Measurements from ENCODE around the gene SMTNL1.

The SMTNL1 gene

GRCh38 chr11:57536947-57537619 is at the start of gene SMTNL1:
Gene SMTNL1 (plus strand): TSS chr11:57537595. CDS start chr11:57542643, 5,048 bp downstream.
- DNase-seq = no peak

DNA sequence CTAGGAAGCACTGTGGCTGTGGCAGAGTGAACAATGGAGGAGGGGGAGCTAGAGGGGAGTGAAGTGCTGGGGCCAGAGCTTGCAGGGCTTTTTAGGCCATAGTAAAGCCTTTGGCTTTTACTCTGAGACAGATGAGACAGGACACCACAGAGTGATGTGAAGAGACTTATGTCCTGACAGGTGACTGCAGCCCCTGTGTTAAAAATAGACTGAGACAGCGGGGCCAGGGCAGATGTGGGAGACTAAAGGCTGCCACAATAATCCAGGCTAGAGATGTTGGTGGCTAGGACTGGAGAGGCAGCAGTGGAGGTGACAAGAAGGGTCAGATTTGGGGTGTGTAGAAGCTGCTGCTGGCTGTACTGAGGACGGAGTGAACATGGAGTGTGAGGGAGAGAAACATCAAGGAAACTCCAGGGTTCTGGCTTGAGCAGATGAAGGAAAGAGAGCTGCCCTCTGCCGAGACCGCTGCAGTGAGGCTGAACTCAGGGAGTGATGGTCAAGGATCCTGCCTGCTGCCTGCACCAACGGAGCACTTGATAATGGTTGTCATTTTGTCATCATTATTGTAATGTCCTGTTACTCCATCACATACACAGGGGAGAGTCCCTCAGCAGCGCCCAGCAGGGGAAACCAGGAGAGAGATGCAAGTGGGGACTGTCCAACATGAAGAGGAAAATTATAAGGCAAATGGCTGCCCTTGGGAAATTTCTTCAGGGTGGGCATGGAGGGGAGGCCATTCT is 49.3 kb upstream of the SMTNL1 start:
- no peak for DNase-seq

DNA sequence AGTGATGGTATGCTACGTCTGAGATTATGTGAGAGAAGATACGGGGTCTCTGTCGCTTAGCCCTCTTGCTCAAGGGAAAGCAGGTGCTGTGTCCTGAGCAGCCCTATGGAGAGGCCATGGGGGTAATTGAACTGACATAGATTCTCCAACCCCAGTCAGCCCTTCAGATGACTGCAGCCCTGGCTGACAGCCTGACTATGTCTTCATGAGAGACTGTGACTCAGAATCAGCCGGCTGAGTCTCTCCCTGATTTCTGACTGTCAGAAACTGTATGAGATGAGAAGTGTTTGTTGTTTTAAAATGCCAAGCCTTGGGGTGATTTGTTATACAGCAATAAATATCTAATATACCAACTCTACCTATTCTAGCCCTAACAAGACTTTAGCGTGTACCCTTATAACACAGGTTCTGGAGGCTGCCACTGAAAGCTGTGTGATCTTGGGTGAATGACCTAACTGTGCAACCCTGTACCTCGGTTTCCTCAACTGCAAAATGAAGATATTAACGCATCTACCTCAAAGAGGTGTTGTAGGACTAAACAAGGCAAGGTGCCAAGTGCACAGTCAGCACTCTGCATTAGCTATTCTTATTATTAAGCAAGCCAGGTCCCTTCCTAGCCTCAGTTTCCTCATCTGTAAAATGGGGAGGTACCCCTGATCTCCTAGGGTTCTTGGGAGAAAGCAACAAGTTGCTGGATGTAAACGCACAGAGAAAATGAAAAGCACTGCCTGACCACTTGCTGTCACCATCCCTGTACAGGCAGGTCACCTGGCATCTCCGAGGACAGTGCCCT is 46.7 kb upstream of the SMTNL1 start:
- no peak for DNase-seq

- peak; percentile 13 to 33 (median 16) for DNase-seq
These were observed 45.9 kb upstream of the SMTNL1 start for GRCh38 chr11:57491371-57492061.

DNA sequence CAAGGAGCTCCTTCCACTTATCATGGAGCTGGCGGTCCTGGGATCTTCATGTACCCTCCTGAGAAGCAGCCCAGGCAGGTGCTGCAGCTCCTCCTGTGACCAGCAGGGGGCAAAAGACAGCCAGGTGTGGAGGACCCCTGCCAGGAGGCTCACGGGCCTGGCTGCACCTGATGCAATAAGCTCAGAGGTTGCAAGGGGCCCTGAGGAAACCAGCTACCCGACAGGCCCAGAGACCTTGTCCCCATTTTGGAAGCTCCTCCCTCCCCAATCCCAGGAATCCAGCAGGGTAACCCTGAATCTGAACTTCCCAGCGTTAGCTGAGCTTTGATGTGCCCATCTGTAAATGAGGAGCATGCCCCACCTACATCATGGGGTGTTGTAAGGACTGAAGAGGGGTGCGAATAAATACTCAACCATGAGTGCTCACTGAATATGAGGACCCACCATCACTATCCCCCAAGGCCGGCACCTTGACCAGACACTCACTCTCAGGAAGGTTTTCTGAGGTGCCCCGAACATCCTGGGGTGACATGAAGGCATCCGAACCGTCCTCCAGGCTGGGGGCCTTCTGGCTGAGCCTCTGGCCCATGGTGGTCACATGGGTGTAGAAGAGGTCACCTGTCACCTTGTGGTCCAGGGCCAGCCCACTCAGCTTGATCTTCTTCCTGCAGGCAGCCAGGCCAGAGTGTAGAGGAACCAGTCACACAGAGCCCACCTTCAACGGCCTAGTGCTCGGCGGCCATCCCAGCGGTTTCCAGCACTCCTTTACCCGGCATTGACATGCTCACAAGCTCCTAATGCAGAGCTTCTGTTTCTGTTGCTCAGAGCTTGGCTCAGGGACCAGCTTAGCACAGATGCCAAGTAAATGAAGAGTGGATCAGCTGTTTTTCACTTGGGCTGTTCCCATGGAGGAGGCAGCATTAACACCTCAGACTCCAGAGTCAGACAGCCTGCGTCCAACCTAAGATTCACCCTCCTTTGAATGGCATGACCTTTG is 43.6 kb upstream of the SMTNL1 start:
- peak; percentile 52 to 65 (median 60) for DNase-seq

- no peak for DNase-seq
These were observed 41.1 kb upstream of the SMTNL1 start for GRCh38 chr11:57496109-57496820.

GRCh38 chr11:57497303-57498247 is 39.8 kb upstream of the SMTNL1 start:
- DNase-seq = no peak

DNA sequence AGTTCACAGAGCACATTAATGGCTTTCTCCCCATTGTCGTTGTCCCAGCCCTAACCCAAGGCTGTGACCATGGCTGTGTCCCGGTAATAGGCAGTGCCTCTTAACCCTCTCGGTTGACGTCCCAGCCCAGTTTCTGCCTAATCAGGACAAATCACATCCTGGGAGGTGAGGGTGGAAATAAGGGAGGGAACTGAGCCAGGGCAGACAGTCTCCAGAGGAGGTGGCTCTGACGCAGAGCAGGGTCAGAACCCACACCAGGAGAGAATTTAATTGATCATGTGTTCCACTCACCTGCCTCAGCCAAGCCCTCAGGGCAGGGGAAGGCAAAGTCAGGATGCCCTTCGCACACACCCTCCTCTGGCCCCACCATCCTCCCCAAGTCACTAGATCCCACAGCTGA is 38.9 kb upstream of the SMTNL1 start:
- no peak for DNase-seq

- DNase-seq = no peak
These were observed 37.9 kb upstream of the SMTNL1 start for GRCh38 chr11:57499413-57499982.

DNA sequence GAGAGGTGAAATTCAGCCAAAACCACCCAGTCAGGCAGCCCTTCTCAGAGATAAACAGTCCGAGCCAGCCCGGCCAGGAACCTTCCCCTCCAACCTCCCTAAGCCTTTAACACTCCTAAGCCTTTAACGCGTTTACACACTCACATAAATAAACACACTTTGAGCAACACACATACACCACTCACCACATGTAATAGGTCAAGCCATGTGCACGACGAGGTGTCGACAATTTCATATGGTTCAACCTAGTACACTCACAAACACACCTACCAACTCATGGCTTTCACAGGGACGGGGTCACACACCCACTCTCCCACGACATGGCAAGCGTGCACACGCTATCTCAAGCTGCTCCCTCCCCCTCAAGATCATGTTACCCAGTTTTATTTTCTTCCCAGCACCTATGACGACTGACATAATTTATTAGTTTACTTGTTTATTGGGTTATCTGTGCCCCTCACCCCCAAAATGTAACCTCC is 37.4 kb upstream of the SMTNL1 start:
- no peak for DNase-seq

DNA sequence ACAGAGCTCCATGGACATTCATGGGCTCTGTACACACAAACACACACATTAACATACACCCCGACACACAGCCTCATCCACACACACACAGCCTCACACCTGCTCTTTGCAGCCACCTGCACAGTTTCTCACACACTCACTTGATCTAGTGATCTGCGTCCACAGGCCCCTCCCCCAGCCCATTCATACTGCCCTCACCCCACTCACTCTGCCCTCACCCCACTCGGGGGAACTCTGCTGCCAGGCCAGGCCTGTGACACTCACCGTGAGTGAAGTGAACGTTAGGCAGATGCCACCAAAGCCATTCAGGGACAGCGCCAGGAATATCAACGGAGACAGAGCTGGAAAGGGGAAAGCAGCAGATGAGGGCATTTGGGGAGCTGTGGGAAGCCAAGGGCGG is 36.9 kb upstream of the SMTNL1 start:
- no peak for DNase-seq

DNA sequence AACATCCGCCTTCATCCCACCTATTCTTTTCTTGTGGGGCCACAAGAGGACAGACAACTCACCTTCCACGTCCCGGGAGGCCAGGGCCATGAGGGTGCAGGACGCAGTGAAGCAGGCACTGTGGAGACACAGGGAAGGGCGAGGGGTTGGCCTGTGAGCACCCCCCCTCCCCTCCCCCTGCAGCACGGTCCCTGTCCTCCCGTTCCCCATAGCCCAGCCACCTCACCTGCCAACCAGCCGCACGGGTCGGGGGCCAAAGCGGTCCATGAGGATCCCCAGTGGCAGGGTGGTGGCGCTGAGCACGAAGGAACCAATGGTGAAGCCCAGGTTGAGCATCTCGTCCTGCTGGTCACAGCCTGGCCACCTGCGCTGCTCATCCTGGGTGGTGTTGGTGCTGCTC is 36.5 kb upstream of the SMTNL1 start:
- DNase-seq = no peak

DNA sequence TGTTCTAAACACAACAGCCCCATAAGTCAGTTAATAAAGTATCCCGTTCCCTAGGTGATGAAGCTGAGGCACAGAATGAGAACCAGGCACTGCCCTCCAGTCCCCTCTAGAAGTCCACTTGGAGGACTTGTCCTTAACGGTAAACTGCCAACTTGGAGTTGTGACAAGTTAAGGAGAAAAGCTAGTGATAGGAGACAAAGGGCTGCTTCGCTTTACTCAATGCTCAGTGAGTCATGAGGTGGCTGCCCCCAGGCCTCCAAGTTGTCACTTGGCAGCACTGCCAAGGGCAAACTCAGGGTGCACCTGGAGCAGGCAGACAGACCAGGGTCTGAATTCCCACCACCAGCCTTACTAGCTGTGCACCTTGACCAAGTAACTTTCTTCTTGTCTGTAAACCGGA is 35.4 kb upstream of the SMTNL1 start:
- no peak for DNase-seq

DNA sequence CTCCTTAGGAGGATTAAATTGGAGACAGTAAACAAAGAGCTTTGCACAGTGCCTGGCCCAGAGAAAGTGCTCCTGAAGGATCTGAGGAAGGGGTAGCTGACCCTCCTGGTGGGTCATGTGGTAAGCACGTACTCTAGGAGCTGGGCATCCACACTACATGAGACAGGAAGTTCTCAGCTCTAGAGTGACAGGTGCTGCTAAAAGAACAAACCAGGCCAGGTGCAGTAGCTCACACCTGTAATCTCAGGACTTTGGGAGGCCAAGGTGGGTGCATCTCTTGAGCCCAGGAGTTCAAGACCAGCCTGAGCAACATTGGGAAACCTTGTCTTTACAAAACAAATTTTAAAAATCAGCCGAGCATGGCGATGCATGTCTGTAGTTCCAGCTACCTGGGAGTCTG is 35.0 kb upstream of the SMTNL1 start:
- no peak for DNase-seq

- DNase-seq = no peak
These were observed 34.5 kb upstream of the SMTNL1 start for GRCh38 chr11:57502870-57503269.

DNA sequence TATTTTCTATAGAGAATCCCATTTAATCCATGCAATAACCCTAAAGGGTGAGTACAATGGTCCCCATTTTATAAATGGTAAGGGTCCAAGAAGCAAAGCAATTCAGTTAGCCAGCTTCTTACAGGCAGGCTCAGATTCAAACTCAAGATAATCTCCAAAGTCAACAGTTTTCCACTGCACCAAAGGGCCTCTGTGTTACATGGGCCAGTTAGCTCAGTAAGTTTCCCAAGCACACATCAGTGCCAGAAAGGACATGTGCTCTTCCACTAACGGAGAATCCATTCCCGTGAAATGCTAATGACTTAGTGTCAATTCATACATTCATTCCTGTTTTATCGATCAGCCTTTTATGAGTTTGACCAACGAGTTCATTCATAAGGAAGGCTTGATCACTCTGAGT is 32.9 kb upstream of the SMTNL1 start:
- no peak for DNase-seq

DNA sequence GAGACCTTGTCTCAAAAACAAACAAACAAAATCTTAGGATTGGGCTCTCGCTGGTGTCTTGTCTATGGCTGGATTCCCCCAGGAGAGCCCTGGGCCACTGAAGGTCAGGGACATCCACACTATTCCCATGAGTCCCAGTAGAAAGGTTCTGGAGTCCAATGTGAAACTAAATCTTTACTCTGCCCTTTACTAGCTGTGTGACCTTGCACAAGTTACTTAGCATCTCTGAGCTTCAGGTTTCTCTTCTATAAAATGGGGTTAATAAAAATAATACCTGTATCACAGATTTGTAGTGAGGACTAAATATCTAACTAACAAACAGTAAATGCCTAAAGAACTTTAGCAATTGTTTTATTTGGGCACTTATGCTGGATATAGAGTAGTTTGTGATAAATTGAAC is 30.9 kb upstream of the SMTNL1 start:
- DNase-seq = no peak

- DNase-seq = no peak
These were observed 28.8 kb upstream of the SMTNL1 start for GRCh38 chr11:57508341-57509170.
